A673 (cell line): ENCODE data around the gene BBX. TPM values are rescaled to one million over a fixed set of nuclear protein-coding genes. Genes with fewer than 3 reads are reported as not detected.

Source experiments
- BruUV-seq: library from RNA; stranded (reverse); fragments of 400-500 nt; replicated peaks from 2 replicates; lab custom pipeline; 2021; lab: Mats Ljungman, UMichigan
- CTCF ChIA-PET: fragments of 300-600 bp; sonication (Branson Sonifier 250); formaldehyde crosslinking; loops from one replicate; lab custom pipeline; 2022; ENCODE audit warnings: antibody characterized with exemption; lab: Charles Lee
- POLR2A ChIA-PET: fragments of 300-600 bp; sonication (Branson Sonifier 250); formaldehyde crosslinking; loops from one replicate; lab custom pipeline; 2022; ENCODE audit warnings: antibody characterized with exemption; ENCODE audit not compliant: low non-redundant PET; lab: Charles Lee
- DNase-seq: peaks from one replicate; pipeline ENCODE4 v3.0.0-alpha.2; 2015; ENCODE audit warnings: low spot score
- H3K27ac ChIP-seq: fragments of 200-600 bp; sonication (generic); 2 replicates; pipeline ENCODE4 v1.5.1; 2016; ENCODE audit warnings: mixed run types, low read depth, mild to moderate bottlenecking, mixed read lengths, antibody characterized with exemption, low read length; ENCODE audit not compliant: poor library complexity, severe bottlenecking
- H3K27me3 ChIP-seq: fragments of 200-600 bp; sonication (generic); replicated peaks from 2 replicates; pipeline ENCODE4 v1.6.1; 2017; ENCODE audit warnings: mixed run types, low read depth, mild to moderate bottlenecking, mixed read lengths, antibody characterized with exemption, low read length; ENCODE audit not compliant: insufficient read depth, poor library complexity
- H3K36me3 ChIP-seq: fragments of 200-600 bp; sonication (generic); 2 replicates; pipeline ENCODE4 v1.6.1; 2016; ENCODE audit warnings: mixed run types, mild to moderate bottlenecking, mixed read lengths, antibody characterized with exemption, low read length; ENCODE audit not compliant: insufficient read depth, poor library complexity, severe bottlenecking
- H3K4me1 ChIP-seq: fragments of 200-600 bp; sonication (generic); 2 replicates; pipeline ENCODE4 v1.6.1; 2017; ENCODE audit warnings: mixed run types, mild to moderate bottlenecking, mixed read lengths, antibody characterized with exemption, low read length; ENCODE audit not compliant: insufficient read depth, poor library complexity, severe bottlenecking
- H3K4me3 ChIP-seq: fragments of 200-600 bp; sonication (generic); 2 replicates; pipeline ENCODE4 v1.5.1; 2016; ENCODE audit warnings: low read depth, mixed run types, mild to moderate bottlenecking, mixed read lengths, low read length; ENCODE audit not compliant: poor library complexity, severe bottlenecking
- H3K9me3 ChIP-seq: fragments of 200-600 bp; sonication (generic); 2 replicates; pipeline ENCODE4 v1.6.1; 2016; ENCODE audit warnings: mixed run types, low read depth, mild to moderate bottlenecking, mixed read lengths, antibody characterized with exemption, low read length; ENCODE audit not compliant: poor library complexity, severe bottlenecking
- EZH2 ChIP-seq: fragments of 200-600 bp; sonication (generic); IDR thresholded peaks from 2 replicates; pipeline ENCODE4 v1.6.1; 2017; ENCODE audit warnings: borderline replicate concordance, low read depth, mild to moderate bottlenecking, mixed read lengths, antibody characterized with exemption, low read length; ENCODE audit not compliant: poor library complexity, severe bottlenecking
- intact Hi-C: fragments of 100-400 bp; cut with micrococcal nuclease; formaldehyde crosslinking; loops from one replicate; pipeline ENCODE4 v1.10.0; 2022; ENCODE audit not compliant: unreplicated experiment
- total RNA-seq: library from RNA; stranded (reverse); gene quantifications from 2 replicates; pipeline ENCODE4 v1.2.3, GENCODE V29; 2021
- TF ChIP-seq, protein P1 (sequence below): fragments of 300-800, 200-600 bp; sonication (generic); conservative IDR thresholded peaks from 2 replicates; pipeline ENCODE4 v1.5.1; 2017; ENCODE audit warnings: low read depth, mild to moderate bottlenecking, antibody characterized with exemption, low read length, moderate library complexity, mixed read lengths

The BBX gene
- total RNA-seq, 1 experiment from 2014 or later, result 28.9 TPM

DNA sequence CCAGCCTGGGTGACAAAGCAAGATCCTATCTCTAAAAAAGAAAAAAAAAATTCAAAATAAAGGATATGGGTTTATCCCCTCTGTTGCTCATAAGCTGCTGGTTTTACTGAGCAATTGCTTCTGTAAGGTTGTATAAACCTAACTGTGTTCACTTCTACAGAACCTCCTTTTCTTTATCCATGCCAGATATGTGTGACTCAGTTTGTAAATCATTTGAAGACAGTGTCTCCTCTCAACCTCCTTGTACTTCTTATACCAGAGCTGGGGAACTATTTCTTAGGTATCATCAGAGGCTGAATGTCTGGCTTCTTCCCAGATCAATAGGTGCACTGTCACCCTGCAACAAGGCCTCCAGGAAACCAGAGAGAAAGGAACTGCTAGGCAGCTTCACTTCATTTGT is 294.3 kb downstream of the BBX start:
- Histone ChIP-seq H3K4me3 (no peak overlapping the region), H3K36me3 (no peaks in the 10 kb centered on the region), H3K27me3 (no peaks in the 10 kb centered on the region), H3K27ac (no peak overlapping the region), H3K4me1 (peaks cover 8% of the 10 kb centered on the region), H3K9me3 (no peaks in the 10 kb centered on the region)
- ChIA-PET POLR2A (no interaction called here), CTCF (no interaction called here)
- no TSS peak for BruUV-seq
- TF ChIP-seq EZH2, result no peak
- TF ChIP-seq, protein P1, sequence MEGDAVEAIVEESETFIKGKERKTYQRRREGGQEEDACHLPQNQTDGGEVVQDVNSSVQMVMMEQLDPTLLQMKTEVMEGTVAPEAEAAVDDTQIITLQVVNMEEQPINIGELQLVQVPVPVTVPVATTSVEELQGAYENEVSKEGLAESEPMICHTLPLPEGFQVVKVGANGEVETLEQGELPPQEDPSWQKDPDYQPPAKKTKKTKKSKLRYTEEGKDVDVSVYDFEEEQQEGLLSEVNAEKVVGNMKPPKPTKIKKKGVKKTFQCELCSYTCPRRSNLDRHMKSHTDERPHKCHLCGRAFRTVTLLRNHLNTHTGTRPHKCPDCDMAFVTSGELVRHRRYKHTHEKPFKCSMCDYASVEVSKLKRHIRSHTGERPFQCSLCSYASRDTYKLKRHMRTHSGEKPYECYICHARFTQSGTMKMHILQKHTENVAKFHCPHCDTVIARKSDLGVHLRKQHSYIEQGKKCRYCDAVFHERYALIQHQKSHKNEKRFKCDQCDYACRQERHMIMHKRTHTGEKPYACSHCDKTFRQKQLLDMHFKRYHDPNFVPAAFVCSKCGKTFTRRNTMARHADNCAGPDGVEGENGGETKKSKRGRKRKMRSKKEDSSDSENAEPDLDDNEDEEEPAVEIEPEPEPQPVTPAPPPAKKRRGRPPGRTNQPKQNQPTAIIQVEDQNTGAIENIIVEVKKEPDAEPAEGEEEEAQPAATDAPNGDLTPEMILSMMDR, result no peak
- DNase-seq, result no peak
- intact Hi-C loops, result no loop called here

DNA sequence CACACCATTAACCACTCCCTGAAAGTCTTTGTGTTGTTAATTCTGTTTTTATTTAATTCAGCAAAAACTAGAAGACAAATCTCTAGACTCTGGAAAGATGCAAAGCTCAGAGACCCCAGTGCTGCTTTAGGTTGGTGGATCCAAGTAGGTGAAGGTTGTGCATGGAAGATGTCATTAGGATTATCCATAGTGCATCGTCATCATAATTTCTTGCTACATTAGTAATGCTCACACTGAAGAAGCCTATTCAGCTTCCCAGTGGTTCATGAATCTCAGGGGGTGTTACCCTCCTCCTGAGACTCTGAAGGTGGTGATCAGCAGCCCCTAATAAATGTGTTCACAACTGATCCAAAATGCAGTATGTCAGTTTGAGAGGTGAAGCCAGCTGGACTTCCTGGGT is 295.3 kb downstream of the BBX start:
- peaks cover 8% of the 10 kb centered on the region for H3K4me1 ChIP-seq
- H3K27me3 ChIP-seq, result no peaks in the 10 kb centered on the region
- no peak overlapping the region for H3K4me3 ChIP-seq
- no peaks in the 10 kb centered on the region for H3K9me3 ChIP-seq
- no peak for DNase-seq
- no peaks in the 10 kb centered on the region for H3K36me3 ChIP-seq
- CTCF ChIA-PET, result no interaction called here
- no peak overlapping the region for H3K27ac ChIP-seq
- TF ChIP-seq EZH2, result no peak
- TF ChIP-seq, protein P1, result no peak
- POLR2A ChIA-PET, result no interaction called here
- BruUV-seq, result no TSS peak
- intact Hi-C loops, result no loop called here

DNA sequence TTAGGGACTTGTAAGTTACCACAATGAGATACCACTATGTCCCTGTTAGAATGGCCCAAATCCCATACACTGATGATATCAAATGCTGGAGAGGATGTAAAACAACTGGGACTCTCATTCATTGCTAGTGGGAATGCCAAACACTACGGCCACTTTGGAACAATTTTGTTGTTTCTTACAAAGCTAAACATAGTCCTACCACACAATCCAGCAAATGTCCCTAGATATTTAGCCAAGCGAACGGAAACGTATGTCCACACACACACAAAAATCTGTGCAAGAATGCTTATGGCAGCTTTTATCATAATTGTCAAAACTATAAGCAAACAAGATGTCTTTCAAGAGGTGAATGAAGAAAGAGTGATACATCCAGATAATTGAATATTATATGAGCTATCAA is 296.9 kb downstream of the BBX start:
- DNase-seq, result no peak
- CTCF ChIA-PET, result no interaction called here
- TF ChIP-seq, protein P1, result no peak
- no peak for TF ChIP-seq EZH2
- Histone ChIP-seq H3K36me3 (no peaks in the 10 kb centered on the region), H3K27ac (no peak overlapping the region), H3K4me1 (peaks cover 8% of the 10 kb centered on the region), H3K9me3 (no peaks in the 10 kb centered on the region), H3K4me3 (no peak overlapping the region), H3K27me3 (no peaks in the 10 kb centered on the region)
- POLR2A ChIA-PET, result no interaction called here
- intact Hi-C loops, result no loop called here
- no TSS peak for BruUV-seq
